Pulmonary artery endothelial cell (primary cell): ENCODE results near the gene CXCL6. TPM values are rescaled to one million over a fixed set of nuclear protein-coding genes. Genes with fewer than 3 reads are reported as not detected.

Source experiments
- DNase-seq: peaks from one replicate; pipeline ENCODE4 v3.0.0-alpha.2; 2011; ENCODE audit warnings: low read depth, low spot score
- total RNA-seq: library from RNA; depleted of rRNA; stranded (reverse); fragments of >200 nt; gene quantifications from 2 replicates; pipeline ENCODE4 v1.2.3, GENCODE V29; 2014

CXCL6 gene
- total RNA-seq, 1 donor from 2014 or later, result 3.0 TPM

DNA sequence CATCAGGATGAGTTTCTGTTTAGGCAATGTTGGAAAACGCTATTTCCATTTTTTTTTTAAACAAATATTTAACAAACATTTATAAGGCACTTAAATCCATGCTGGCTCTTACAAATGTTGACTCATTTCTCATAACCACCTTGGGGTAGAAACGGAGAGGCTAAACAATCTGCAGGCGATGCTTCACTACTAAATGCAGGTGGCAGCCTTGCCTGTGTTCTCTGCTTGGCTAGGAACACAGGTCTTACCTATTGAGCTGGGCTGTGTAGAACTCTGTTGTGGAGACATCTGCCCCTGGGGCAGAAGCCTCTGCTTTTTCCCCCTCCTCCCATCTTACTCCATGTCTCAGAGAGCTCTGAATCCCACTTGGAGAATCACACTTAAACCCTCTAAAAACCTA, 31.3 kb downstream of the CXCL6 start:
- DNase-seq, result no peak

DNA sequence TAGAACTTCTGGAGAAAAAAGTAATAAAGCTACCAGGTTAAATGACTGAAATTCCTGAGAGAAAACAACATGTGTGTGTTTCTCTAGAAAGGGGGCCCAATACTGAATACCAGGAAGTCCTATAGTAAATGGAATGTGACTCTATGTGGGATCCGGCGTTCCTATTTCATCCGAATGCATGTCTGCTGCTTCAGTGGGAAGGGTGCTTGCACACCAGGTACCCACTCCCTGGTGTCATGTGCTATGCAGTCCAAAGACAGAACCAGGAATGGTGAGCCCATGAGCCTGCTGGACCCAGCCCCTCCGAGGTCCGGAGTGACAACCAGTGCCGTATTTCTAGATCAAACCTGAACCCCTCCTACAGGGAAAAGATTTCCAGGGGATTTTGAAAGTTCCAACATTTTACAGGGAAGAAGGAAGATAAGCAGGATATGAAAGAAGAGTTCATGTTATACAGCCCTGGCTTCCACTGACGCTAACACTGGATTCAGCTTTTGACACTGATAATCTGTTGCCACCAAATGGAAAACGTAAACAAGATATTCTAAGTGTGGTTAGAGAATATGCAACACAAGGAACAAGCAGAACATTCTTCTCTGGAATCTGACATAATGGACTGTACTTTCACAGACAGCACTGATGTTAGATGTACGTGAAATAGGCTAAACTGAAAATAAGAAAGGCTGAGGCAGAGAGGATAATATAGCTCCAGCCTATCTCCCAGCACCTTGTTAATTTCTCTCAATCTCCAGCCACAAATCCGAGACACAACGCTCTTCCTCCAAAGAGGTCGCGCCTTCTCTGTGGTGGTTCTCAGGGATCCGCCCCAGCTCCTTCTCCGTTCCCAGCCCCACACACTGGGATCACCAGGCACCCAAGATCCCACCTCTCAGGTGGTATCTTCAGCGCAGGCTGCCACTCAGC, 32.0 kb downstream of the CXCL6 start:
- DNase-seq, result no peak

DNA sequence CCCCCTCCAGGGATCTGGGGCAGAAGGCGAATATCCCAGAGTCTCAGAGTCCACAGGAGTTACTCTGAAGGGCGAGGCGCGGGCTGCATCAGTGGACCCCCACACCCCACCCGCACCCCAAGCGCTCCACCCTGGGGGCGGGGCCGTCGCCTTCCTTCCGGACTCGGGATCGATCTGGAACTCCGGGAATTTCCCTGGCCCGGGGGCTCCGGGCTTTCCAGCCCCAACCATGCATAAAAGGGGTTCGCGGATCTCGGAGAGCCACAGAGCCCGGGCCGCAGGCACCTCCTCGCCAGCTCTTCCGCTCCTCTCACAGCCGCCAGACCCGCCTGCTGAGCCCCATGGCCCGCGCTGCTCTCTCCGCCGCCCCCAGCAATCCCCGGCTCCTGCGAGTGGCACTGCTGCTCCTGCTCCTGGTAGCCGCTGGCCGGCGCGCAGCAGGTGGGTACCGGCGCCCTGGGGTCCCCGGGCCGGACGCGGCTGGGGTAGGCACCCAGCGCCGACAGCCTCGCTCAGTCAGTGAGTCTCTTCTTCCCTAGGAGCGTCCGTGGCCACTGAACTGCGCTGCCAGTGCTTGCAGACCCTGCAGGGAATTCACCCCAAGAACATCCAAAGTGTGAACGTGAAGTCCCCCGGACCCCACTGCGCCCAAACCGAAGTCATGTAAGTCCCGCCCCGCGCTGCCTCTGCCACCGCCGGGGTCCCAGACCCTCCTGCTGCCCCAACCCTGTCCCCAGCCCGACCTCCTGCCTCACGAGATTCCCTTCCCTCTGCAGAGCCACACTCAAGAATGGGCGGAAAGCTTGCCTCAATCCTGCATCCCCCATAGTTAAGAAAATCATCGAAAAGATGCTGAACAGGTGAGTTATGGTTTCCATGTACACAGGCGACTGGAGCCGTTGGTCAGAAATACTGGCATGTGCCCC, 32.9 kb downstream of the CXCL6 start, which contains the start of gene CXCL1:
TSS of gene CXCL1 (plus strand) at position 264 of the 926 bp plus-strand sequence. CDS start at position 342, 78 bp downstream.
- no peak for DNase-seq

DNA sequence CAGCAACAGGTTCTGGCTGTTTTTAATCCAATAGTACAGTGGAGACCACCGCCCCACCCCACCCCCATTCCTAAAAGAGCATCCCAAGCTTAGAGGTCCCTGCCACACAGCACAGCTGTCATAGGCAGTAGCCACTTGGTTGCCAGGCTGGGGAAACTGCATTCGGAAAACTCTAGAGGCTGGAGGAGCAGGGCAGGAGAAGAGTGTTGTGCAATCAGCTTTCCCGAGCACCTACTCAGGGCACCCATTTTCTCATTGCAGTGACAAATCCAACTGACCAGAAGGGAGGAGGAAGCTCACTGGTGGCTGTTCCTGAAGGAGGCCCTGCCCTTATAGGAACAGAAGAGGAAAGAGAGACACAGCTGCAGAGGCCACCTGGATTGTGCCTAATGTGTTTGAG, 33.8 kb downstream of the CXCL6 start:
- DNase-seq, result no peak

DNA sequence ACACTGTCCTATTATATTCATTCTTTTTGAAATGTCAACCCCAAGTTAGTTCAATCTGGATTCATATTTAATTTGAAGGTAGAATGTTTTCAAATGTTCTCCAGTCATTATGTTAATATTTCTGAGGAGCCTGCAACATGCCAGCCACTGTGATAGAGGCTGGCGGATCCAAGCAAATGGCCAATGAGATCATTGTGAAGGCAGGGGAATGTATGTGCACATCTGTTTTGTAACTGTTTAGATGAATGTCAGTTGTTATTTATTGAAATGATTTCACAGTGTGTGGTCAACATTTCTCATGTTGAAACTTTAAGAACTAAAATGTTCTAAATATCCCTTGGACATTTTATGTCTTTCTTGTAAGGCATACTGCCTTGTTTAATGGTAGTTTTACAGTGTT, 34.3 kb downstream of the CXCL6 start:
- DNase-seq, result no peak

DNA sequence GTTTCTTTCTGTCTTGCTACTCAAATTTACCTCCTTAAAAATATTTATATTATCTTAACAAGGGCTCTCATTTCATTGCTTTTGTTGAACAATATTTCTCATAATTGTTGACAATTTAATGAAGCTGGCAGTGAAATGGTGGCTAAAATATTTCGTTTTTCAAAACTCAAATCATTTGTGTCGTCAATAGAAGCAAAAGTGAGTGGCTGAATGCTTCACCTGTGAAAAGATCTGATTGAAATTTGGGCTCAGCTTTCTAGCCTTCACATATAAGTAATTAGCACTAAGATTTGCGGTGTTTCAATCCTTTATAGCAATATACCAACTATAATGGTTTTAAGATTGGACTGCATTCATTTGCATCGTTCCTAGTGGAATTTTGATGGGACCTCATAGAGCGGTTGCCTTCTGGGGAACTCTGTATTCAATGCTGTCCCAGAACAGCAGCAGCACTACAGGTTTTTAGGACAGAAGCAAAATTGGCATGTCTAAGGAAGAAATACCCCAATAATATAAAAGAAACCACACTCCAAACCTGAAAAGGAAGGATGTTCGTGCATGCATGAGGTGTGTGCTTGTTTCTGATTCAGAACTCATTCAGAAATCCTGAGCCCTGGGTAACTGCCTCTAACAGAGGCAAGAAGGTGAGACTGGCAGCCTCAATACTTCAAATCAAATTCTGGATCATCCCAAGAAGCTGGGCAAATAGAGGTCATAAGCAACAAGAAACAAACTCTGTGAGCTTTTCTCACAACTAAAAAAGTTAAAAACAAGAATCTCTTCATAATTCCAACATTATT, 35.2 kb downstream of the CXCL6 start:
- no peak for DNase-seq

DNA sequence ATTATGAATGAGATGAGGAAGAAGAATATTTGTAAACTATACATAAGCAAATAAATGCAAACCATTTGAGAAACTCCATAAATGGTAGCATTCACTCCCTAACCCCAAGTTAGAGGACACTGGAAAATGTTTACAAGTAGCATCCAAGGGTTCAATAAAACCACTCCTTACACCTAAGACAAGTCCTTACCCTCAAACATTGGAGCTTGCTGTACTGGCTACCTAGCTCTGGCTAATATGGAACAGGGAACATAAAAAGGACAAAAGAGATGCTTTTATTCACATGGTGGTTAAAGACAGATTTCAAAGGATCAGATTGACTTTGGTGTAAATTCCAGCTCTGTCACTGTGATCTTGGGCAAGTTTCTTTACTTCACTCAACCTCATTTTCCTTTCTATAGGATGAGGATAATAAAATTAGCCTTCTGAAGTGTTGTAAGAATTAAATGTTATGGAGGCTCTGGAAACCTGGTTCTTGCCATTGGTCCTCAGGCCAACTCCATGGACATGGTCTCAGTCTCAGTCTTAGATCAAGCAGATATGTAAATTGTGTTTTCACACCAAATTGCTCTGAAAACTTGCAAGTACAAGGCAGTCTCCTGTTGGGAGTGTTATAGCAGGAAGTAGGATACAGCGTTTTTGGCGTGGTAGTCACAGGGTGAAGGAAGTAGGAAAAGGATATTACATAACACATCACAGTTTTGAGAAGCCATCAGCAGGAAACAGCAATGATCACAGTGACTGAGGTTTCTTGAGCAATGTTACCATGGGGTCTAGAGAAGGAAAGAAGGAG, 36.0 kb downstream of the CXCL6 start:
- DNase-seq, result no peak

DNA sequence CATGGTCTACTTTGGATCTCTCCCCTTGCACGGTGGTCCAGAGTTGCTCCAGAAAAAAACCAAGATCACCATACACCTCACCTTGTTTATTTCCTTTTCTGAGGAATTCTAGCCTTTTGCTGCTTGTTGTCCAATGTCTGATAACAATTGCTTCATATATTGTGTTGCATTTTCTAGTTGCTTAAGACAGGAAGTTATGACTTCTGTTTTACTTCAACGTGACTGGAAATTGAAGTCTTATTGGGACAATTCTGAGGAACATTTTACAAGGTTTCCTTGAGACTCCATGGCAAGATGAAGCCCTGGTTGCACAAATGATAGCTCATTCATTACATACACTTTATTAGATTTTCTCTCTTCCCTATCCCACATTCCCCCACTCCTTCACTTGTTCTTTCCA, 37.9 kb downstream of the CXCL6 start:
- DNase-seq, result no peak

DNA sequence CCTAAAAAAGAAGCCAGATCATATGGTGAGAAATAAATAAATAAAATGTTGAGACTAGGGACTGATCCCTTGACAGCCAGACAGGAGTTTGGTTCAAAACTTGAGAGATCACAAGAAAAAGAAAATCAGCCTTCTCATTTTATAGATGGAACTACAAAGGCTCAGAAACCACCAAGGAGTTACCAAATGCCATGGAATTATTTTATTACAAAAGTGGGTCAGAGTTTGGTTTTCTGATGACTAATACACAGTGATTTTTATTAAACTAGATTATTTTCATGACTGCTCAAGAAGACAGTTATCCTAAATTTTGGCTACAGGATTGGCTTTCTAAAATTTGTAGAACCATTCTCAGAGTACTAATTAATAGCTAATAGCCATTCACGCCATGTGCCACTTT, 38.9 kb downstream of the CXCL6 start:
- DNase-seq, result no peak

DNA sequence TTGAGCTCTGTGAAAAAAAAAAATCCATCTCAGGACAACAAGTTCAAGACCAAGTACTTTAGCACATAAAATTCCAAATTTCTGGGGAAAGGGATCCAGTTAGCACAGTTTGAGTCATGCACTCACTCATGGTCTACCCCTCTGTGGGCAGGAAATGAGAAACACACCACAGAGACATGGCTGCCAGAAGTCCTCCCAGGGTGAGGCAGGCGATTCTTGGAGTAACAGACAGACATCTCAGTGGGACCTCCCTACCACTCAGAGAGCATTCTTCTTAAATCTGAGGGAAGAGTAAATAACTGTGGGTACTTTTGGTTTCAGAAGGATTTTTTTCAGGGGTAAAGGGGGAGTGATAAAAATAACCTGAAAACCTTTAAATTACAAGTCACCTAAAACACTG, 46.8 kb downstream of the CXCL6 start:
- DNase-seq, result no peak

DNA sequence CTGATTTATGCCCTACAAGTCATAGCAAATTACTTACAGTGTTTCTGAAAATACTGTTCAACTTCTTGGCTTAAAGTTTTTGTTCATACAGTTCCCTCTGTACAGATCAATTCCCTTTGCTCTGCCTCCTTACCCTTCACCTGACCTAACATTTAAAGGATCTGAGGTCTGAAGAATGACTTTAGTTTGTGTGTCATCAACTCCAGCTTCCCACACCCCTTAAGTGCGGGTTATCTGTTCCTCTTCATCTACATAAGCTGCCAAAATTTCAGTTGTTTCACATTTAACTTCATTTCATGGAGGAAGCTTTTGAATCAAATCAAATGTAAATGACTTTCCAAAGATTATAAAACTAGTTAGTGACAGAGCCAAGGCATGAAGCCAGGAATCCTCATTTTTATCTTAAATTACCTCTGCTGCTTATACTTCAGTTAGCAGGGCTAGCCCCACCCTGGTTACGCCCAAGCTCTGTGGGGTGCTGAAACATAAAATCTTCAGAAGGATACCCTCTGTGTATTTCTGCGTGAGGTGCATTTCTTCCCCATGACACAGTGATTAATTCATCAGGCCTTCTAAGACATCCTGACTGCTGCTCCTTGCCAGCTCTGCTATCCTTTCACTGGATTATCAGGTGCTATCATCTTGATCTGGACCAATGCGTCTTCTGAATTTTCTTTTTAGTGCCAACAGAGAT, 49.2 kb downstream of the CXCL6 start:
- no peak for DNase-seq

Other genes with a start within 250 kb of the CXCL6 start
- gene RASSF6, start 216.2 kb upstream of the CXCL6 start, total RNA-seq, result not detected in 2 replicates
- gene CXCL8, start 96.1 kb upstream of the CXCL6 start, total RNA-seq, result 311 and 535 TPM in 2 replicates
- gene PF4V1, start 16.6 kb downstream of the CXCL6 start, total RNA-seq, result 1.1 TPM in 1 of 2 replicates, not detected in the other
- 53.3 and 90.8 TPM in 2 replicates for gene CXCL1, start 32.7 kb downstream of the CXCL6 start, total RNA-seq
- gene PF4, start 145.3 kb downstream of the CXCL6 start, total RNA-seq, result 0.18 TPM in 1 of 2 replicates, not detected in the other
- not detected in 2 replicates for gene PPBP, start 151.5 kb downstream of the CXCL6 start, total RNA-seq
- gene CXCL5, start 162.0 kb downstream of the CXCL6 start, total RNA-seq, result 0.13 and 1.3 TPM in 2 replicates
- 1.2 and 1.5 TPM in 2 replicates for gene CXCL3, start 202.0 kb downstream of the CXCL6 start, total RNA-seq